HEK293 (cell line): ENCODE measurements around the gene PCSK9.

ENCODE experiments used
- CTCF ChIP-seq: fragments of 450-650 bp; formaldehyde crosslinking; IDR thresholded peaks from 2 replicates; pipeline ENCODE4 v1.5.1; 2016; ENCODE audit warnings: missing biosample characterization, missing genetic modification characterization
- INSM2 ChIP-seq: fragments of 450-650 bp; formaldehyde crosslinking; IDR thresholded peaks from 2 replicates; pipeline ENCODE4 v1.5.1; 2016; ENCODE audit warnings: missing biosample characterization, missing genetic modification characterization
- ZBTB1 ChIP-seq: fragments of 450-650 bp; formaldehyde crosslinking; IDR thresholded peaks from 2 replicates; pipeline ENCODE4 v1.5.1; 2016; ENCODE audit warnings: missing biosample characterization, missing genetic modification characterization
- ZNF768 ChIP-seq: fragments of 450-650 bp; formaldehyde crosslinking; IDR thresholded peaks from 2 replicates; pipeline ENCODE4 v1.5.1; 2018; ENCODE audit warnings: missing biosample characterization, mild to moderate bottlenecking, missing genetic modification characterization

- TF ChIP-seq CTCF (tag by site-specific recombination) (no peak), ZBTB1 (tag by site-specific recombination) (no peak), INSM2 (tag by site-specific recombination) (no peak), ZNF768 (tag by site-specific recombination) (peak; percentile 51; the same call in 1 of the 2 replicates)
These were observed 49.2 kb upstream of the PCSK9 start for GRCh38 chr1:54989968-54990810.
